ENCODE data around the gene TAT. TPM values are rescaled to one million over a fixed set of nuclear protein-coding genes. Genes with fewer than 3 reads are reported as not detected.

Gene TAT
- total RNA-seq, 2 donors from 2014 or later, result not detected

DNA sequence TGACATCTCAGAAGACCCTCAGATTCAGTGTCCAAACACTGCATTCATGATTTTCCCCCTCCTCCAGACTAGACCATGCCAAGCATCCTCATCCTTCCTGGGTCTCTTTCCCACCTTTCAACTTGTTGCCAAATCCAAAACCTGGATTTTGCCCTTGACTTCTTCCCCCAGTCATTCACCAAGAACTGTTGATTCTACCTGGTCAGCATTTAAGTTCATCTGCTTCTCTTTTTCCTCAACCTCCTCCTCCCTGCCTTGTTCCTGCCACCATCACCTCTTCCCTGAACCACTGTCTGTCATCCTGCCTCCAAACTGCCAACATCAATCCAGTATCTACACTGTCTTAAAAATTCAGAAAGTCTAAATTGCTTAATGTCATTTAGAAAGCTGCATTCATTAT, 29.7 kb downstream of the TAT start:
- intact Hi-C loops (cut with DNase I), result no loop called here

DNA sequence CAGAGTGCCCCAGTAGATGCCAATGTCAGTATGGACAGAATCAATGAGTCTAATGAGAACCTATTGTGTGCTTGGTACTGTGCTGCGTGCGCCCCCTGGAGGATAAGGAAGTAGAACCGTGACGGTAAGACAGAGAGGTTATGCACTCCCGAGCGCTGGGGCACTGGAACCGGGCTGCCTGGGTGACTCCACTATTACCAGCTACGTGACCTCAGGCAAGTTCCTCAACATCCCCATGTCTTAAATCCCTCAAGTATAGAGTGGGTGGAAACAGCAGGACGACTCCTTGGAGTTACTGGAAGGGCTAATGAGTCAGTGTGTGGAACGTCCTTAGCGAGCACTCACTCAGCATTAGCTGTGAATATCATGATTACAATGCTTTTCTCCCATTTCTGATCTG, 34.5 kb downstream of the TAT start:
- no peaks in the 10 kb centered on the region for H3K36me3 ChIP-seq (replicated peaks in 1 of 2; ENCODE audit: insufficient read depth in 1 of 2, low read depth in 2 of 2)
- 36 to 37% methylated on average over 11 of the region's 11 CpGs for WGBS, 2 donors
- no peak for TF ChIP-seq POLR2A (IDR thresholded peaks at IDR 0.05)
- TF ChIP-seq, protein P1, sequence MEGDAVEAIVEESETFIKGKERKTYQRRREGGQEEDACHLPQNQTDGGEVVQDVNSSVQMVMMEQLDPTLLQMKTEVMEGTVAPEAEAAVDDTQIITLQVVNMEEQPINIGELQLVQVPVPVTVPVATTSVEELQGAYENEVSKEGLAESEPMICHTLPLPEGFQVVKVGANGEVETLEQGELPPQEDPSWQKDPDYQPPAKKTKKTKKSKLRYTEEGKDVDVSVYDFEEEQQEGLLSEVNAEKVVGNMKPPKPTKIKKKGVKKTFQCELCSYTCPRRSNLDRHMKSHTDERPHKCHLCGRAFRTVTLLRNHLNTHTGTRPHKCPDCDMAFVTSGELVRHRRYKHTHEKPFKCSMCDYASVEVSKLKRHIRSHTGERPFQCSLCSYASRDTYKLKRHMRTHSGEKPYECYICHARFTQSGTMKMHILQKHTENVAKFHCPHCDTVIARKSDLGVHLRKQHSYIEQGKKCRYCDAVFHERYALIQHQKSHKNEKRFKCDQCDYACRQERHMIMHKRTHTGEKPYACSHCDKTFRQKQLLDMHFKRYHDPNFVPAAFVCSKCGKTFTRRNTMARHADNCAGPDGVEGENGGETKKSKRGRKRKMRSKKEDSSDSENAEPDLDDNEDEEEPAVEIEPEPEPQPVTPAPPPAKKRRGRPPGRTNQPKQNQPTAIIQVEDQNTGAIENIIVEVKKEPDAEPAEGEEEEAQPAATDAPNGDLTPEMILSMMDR (IDR thresholded peaks at IDR 0.05), result peak in 4 of 7 experiments; percentile 19 to 35 (median 32)
- ATAC-seq, result no peak
- no peaks in the 10 kb centered on the region for H3K4me1 ChIP-seq
- no peaks in the 10 kb centered on the region for H3K27me3 ChIP-seq
- H3K4me3 ChIP-seq, result no peak overlapping the region
- DNase-seq, result peak; percentile 27 to 67 (median 48)
- intact Hi-C loops (cut with DNase I), result no loop called here
- no peaks in the 10 kb centered on the region for H3K9me3 ChIP-seq
- H3K27ac ChIP-seq, result no peak overlapping the region

More for the DNA sequence above, 29.7 kb downstream of the TAT start:
- H3K9me3 ChIP-seq, result no peaks in the 10 kb centered on the region
- TF ChIP-seq POLR2A (IDR thresholded peaks at IDR 0.05), result no peak
- TF ChIP-seq, protein P1 (IDR thresholded peaks at IDR 0.05), result no peak
- H3K4me3 ChIP-seq, result no peak overlapping the region
- H3K27me3 ChIP-seq, result no peaks in the 10 kb centered on the region
- ATAC-seq (no peak), DNase-seq (no peak)
- no peak overlapping the region for H3K27ac ChIP-seq
- no peaks in the 10 kb centered on the region for H3K36me3 ChIP-seq (replicated peaks in 1 of 2; ENCODE audit: insufficient read depth in 1 of 2, low read depth in 2 of 2)
- H3K4me1 ChIP-seq, result peaks cover 11% of the 10 kb centered on the region

DNA sequence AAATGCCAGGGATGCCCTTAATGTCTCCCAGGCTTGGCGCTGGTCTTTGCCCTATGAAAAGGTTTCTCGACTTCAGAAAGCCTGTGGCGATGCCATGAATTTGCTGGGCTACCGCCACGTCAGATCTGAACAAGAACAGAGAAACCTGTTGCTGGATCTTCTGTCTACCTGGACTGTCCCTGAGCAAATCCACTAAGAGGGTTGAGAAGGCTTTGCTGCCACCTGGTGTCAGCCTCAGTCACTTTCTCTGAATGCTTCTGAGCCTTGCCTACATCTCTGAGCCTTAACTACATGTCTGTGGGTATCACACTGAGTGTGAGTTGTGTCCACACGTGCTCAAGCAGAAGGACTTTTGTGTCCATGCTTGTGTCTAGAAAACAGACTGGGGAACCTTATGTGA, 39.2 kb downstream of the TAT start:
- 22 to 37% methylated on average over 1 to 6 of the region's 6 CpGs for WGBS, 2 donors
- Histone ChIP-seq H3K9me3 (no peaks in the 10 kb centered on the region), H3K27ac (no peak overlapping the region), H3K4me3 (no peak overlapping the region), H3K4me1 (no peaks in the 10 kb centered on the region), H3K27me3 (no peaks in the 10 kb centered on the region), H3K36me3 (replicated peaks in 1 of 2; ENCODE audit: insufficient read depth in 1 of 2, low read depth in 2 of 2) (no peaks in the 10 kb centered on the region)
- intact Hi-C loops (cut with DNase I), result no loop called here
- peak; percentile 83 for ATAC-seq
- DNase-seq, result peak; percentile 55 to 68 (median 59)
- TF ChIP-seq, protein P1 (IDR thresholded peaks at IDR 0.05), result peak; percentile 29 to 61 (median 56)
- no peak for TF ChIP-seq POLR2A (IDR thresholded peaks at IDR 0.05)

DNA sequence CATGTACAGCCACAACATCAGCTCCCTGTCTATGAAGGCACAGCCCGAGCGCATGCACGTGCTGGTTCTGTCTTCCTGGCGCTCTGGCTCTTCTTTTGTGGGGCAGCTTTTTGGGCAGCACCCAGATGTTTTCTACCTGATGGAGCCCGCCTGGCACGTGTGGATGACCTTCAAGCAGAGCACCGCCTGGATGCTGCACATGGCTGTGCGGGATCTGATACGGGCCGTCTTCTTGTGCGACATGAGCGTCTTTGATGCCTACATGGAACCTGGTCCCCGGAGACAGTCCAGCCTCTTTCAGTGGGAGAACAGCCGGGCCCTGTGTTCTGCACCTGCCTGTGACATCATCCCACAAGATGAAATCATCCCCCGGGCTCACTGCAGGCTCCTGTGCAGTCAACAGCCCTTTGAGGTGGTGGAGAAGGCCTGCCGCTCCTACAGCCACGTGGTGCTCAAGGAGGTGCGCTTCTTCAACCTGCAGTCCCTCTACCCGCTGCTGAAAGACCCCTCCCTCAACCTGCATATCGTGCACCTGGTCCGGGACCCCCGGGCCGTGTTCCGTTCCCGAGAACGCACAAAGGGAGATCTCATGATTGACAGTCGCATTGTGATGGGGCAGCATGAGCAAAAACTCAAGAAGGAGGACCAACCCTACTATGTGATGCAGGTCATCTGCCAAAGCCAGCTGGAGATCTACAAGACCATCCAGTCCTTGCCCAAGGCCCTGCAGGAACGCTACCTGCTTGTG, 40.0 kb downstream of the TAT start:
- no peaks in the 10 kb centered on the region for H3K36me3 ChIP-seq (replicated peaks in 1 of 2; ENCODE audit: insufficient read depth in 1 of 2, low read depth in 2 of 2)
- no peaks in the 10 kb centered on the region for H3K9me3 ChIP-seq
- ATAC-seq (no peak), DNase-seq (no peak)
- no peaks in the 10 kb centered on the region for H3K4me1 ChIP-seq
- H3K27ac ChIP-seq, result no peak overlapping the region
- WGBS, 2 donors, result 83 to 87% methylated on average over 23 to 28 of the region's 28 CpGs
- TF ChIP-seq POLR2A (IDR thresholded peaks at IDR 0.05), result no peak
- TF ChIP-seq, protein P1 (IDR thresholded peaks at IDR 0.05), result no peak
- no peak overlapping the region for H3K4me3 ChIP-seq
- H3K27me3 ChIP-seq, result no peaks in the 10 kb centered on the region
- intact Hi-C loops (cut with DNase I), result no loop called here

DNA sequence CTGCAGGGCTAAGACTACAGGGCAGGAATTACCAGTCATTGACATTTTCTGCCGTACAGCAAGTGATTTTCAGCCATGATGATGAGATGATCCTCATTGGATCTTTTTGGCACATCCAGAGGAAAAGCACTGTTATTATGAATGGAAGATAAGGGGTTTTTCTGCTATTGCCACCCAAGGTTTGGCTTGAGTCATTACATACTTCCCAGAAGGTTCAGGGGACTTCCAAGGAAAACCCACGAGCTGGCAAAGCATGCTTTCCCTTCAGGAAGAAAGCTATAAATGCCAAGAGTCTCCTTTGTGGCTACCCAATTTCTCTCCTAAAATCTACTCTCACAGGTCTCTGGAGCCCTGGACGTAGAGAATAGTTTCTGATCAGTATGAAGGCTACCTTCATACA, 44.5 kb downstream of the TAT start:
- no peak for ATAC-seq
- intact Hi-C loops (cut with DNase I), result no loop called here
- 54 to 64% methylated on average over 3 of the region's 3 CpGs for WGBS, 2 donors

More for the DNA sequence above, 44.5 kb downstream of the TAT start:
- TF ChIP-seq, protein P1 (IDR thresholded peaks at IDR 0.05), result no peak
- no peak for TF ChIP-seq POLR2A (IDR thresholded peaks at IDR 0.05)
- Histone ChIP-seq H3K36me3 (replicated peaks in 1 of 2; ENCODE audit: insufficient read depth in 1 of 2, low read depth in 2 of 2) (no peaks in the 10 kb centered on the region), H3K4me3 (no peak overlapping the region), H3K4me1 (no peaks in the 10 kb centered on the region), H3K27ac (no peak overlapping the region), H3K9me3 (no peaks in the 10 kb centered on the region), H3K27me3 (no peaks in the 10 kb centered on the region)
- no peak for DNase-seq

All from body of pancreas (tissue), 4 donors.